Fibroblast of the aortic adventitia (primary cell): Measurements from ENCODE around the gene REL. TPM values are rescaled to one million over a fixed set of nuclear protein-coding genes. Genes with fewer than 3 reads are reported as not detected.

Experiments
- DNase-seq: peaks from one replicate; pipeline ENCODE4 v3.0.0-alpha.2; 2010; ENCODE audit warnings: low read depth
- H3K4me3 ChIP-seq: 2 replicates; pipeline ENCODE4 v1.5.1; 2011; ENCODE audit warnings: low read depth, mild to moderate bottlenecking, control low read depth, low read length, moderate library complexity
- CTCF ChIP-seq: IDR thresholded peaks from 2 replicates; pipeline ENCODE4 v1.5.1; 2011; ENCODE audit warnings: mild to moderate bottlenecking, low read length, control low read depth, inconsistent platforms; ENCODE audit not compliant: insufficient read depth
- total RNA-seq: library from RNA; depleted of rRNA; stranded (reverse); fragments of >200 nt; gene quantifications from 2 replicates; pipeline ENCODE4 v1.2.3, GENCODE V29; 2012; ENCODE audit warnings: low replicate concordance

The REL gene
- total RNA-seq: 6.5 and 7.4 TPM in 2 replicates

- H3K4me3 ChIP-seq: peak within 1 kb of the TSS; percentile 81
- no peak for TF ChIP-seq CTCF
- DNase-seq: peak; percentile 88
These were observed at the start of gene REL for GRCh38 chr2:60881047-60881932. Gene REL (plus strand): TSS chr2:60881574. CDS start chr2:60881841, 267 bp downstream.

GRCh38 chr2:60831921-60832320 is 49.5 kb upstream of the REL start:
- no peak for TF ChIP-seq CTCF
- DNase-seq: no peak
- no peak overlapping the region for H3K4me3 ChIP-seq

GRCh38 chr2:60832621-60833020 is 48.8 kb upstream of the REL start:
- TF ChIP-seq CTCF: no peak
- DNase-seq: no peak
- no peak overlapping the region for H3K4me3 ChIP-seq

- no peak for DNase-seq
These were observed 47.1 kb upstream of the REL start for GRCh38 chr2:60834270-60834717.

GRCh38 chr2:60836491-60836890 is 44.9 kb upstream of the REL start:
- TF ChIP-seq CTCF: no peak
- H3K4me3 ChIP-seq: no peak overlapping the region
- DNase-seq: no peak

More at GRCh38 chr2:60834270-60834717, 47.1 kb upstream of the REL start:
- TF ChIP-seq CTCF: no peak
- H3K4me3 ChIP-seq: no peak overlapping the region

- no peak for TF ChIP-seq CTCF
- no peak overlapping the region for H3K4me3 ChIP-seq
These were observed 44.3 kb upstream of the REL start for GRCh38 chr2:60837123-60837522.

GRCh38 chr2:60838481-60838880 is 42.9 kb upstream of the REL start:
- no peak overlapping the region for H3K4me3 ChIP-seq
- no peak for DNase-seq
- TF ChIP-seq CTCF: no peak

More at GRCh38 chr2:60837123-60837522, 44.3 kb upstream of the REL start:
- no peak for DNase-seq
